GM21576 (cell line): Measurements from ENCODE around the gene ALKAL2.

Experiments used
- ATAC-seq: cut with Tn5 transposase; IDR thresholded peaks from one replicate; pipeline ENCODE4 v1.9.1; 2021; ENCODE audit warnings: mild to moderate bottlenecking, moderate library complexity; ENCODE audit not compliant: unreplicated experiment

Gene ALKAL2

GRCh38 chr2:290090-290722, 2.3 kb upstream of the ALKAL2 start:
- no peak for ATAC-seq

GRCh38 chr2:289362-290089, 1.6 kb upstream of the ALKAL2 start:
- ATAC-seq = no peak

GRCh38 chr2:288758-289361, 969 bp upstream of the ALKAL2 start:
- no peak for ATAC-seq

- no peak for ATAC-seq
These were observed 413 bp downstream of the ALKAL2 start for GRCh38 chr2:287471-287885.

GRCh38 chr2:286774-287392, 1.0 kb downstream of the ALKAL2 start:
- no peak for ATAC-seq

GRCh38 chr2:286035-286434, 1.9 kb downstream of the ALKAL2 start:
- no peak for ATAC-seq

- ATAC-seq = no peak
These were observed 2.4 kb downstream of the ALKAL2 start for GRCh38 chr2:285531-285930.

GRCh38 chr2:284896-285492, 2.9 kb downstream of the ALKAL2 start:
- no peak for ATAC-seq

- no peak for ATAC-seq
These were observed 3.7 kb downstream of the ALKAL2 start for GRCh38 chr2:283996-284794.

GRCh38 chr2:282371-283263, 5.3 kb downstream of the ALKAL2 start:
- ATAC-seq = no peak

- ATAC-seq = no peak
These were observed 6.5 kb downstream of the ALKAL2 start for GRCh38 chr2:281381-281780.

- ATAC-seq = no peak
These were observed 7.2 kb downstream of the ALKAL2 start for GRCh38 chr2:280650-281110.

- ATAC-seq = no peak
These were observed 7.8 kb downstream of the ALKAL2 start for GRCh38 chr2:279956-280649.

- ATAC-seq = no peak
These were observed 8.5 kb downstream of the ALKAL2 start for GRCh38 chr2:279366-279765.

- ATAC-seq = no peak
These were observed 9.0 kb downstream of the ALKAL2 start for GRCh38 chr2:278927-279320.

- ATAC-seq = no peak
These were observed 9.5 kb downstream of the ALKAL2 start for GRCh38 chr2:278312-278926.

GRCh38 chr2:275466-275865, 12.4 kb downstream of the ALKAL2 start:
- peak; percentile 98 for ATAC-seq

GRCh38 chr2:274503-274902, 13.4 kb downstream of the ALKAL2 start:
- no peak for ATAC-seq
